ENCODE measurements around the gene THOC1. TPM values are rescaled to one million over a fixed set of nuclear protein-coding genes. Genes with fewer than 3 reads are reported as not detected.

The THOC1 gene
- polyA plus RNA-seq, 1 of the 3 experiments (the other 2 are of a cell fraction): 12.3 TPM

DNA sequence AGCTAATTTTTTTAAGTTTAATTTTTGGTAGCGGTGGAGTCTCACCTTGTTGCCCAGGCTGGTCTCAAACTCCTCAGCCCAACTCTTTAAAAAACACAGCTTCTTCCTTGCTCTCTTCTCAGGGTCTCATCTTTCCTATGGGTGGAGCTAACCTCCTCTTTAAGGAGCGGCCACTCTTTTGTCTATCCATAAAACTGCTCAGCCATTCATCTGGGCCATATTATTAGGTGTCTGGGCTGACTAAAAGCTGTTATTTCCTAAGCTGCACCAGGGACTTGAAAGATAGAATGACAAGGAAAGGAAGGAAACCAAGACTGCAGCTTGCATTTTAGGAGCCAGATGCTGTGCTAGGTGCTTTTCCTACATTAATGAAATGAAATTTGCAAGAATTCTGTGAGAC is 35.8 kb upstream of the THOC1 start:
- WGBS (ENCODE audit: low lambda C conversion rate): 97% methylated on average over 2 of the region's 2 CpGs
- Histone ChIP-seq H3K27me3 (ENCODE audit: insufficient read depth) (no peaks in the 10 kb centered on the region), H3K9me2 (no peaks in the 10 kb centered on the region), H3K27ac (ENCODE audit: low read depth in 2 of 2, low read length in 1 of 2) (no peak overlapping the region), H3F3A (replicated peaks; ENCODE audit: insufficient read depth) (no peaks in the 10 kb centered on the region), H2AFZ (ENCODE audit: low read depth) (no peak overlapping the region), H3K4me2 (no peak overlapping the region), H3K79me2 (ENCODE audit: insufficient read depth) (no peaks in the 10 kb centered on the region), H3K9me3 (no peaks in the 10 kb centered on the region), H3K4me3 (ENCODE audit: low read depth in 2 of 2, low read length in 1 of 2) (no peak overlapping the region), H3K9ac (no peak overlapping the region), H3K4me1 (ENCODE audit: control insufficient read depth in 1 of 2, insufficient read depth in 2 of 2, low read depth in 1 of 2, low read length in 1 of 2) (peaks cover 0 to 10% of the 10 kb centered on the region in 2 experiments; a peak in 1 of 4 replicates), H3K36me3 (replicated peaks in 1 of 2; ENCODE audit: control insufficient read depth in 1 of 2, insufficient read depth in 2 of 2, low read length in 1 of 2) (no peaks in the 10 kb centered on the region), H4K20me1 (ENCODE audit: insufficient read depth) (no peaks in the 10 kb centered on the region)
- no peak for DNase-seq
- TF ChIP-seq EP300 (IDR thresholded peaks at IDR 0.05; ENCODE audit: borderline replicate concordance in 1 of 2, low read depth in 1 of 2, low read length in 1 of 2) (no peak), YY1 (IDR thresholded peaks at IDR 0.05; ENCODE audit: low read depth) (no peak), TEAD4 (IDR thresholded peaks at IDR 0.05; ENCODE audit: borderline replicate concordance, insufficient read depth) (no peak), USF1 (IDR thresholded peaks at IDR 0.05; ENCODE audit: borderline replicate concordance, low read depth) (no peak), RCOR1 (IDR thresholded peaks at IDR 0.05; ENCODE audit: low read length) (no peak), TAF1 (IDR thresholded peaks at IDR 0.05; ENCODE audit: borderline replicate concordance, low read depth, low read length) (no peak)
- TF ChIP-seq, protein P1, sequence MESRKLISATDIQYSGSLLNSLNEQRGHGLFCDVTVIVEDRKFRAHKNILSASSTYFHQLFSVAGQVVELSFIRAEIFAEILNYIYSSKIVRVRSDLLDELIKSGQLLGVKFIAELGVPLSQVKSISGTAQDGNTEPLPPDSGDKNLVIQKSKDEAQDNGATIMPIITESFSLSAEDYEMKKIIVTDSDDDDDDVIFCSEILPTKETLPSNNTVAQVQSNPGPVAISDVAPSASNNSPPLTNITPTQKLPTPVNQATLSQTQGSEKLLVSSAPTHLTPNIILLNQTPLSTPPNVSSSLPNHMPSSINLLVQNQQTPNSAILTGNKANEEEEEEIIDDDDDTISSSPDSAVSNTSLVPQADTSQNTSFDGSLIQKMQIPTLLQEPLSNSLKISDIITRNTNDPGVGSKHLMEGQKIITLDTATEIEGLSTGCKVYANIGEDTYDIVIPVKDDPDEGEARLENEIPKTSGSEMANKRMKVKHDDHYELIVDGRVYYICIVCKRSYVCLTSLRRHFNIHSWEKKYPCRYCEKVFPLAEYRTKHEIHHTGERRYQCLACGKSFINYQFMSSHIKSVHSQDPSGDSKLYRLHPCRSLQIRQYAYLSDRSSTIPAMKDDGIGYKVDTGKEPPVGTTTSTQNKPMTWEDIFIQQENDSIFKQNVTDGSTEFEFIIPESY (IDR thresholded peaks at IDR 0.05; ENCODE audit: borderline replicate concordance, low read depth): no peak
- ChIA-PET POLR2A (no interaction called here), CTCF (interaction anchor here (3.2 kb wide), 1 partner anchor 313 kb away, joined by 10 read pairs; no protein-coding TSS in a partner anchor)

GRCh38 chr18:303011-303410 is 35.2 kb upstream of the THOC1 start:
- no peak overlapping the region for H3K9ac ChIP-seq
- no peak overlapping the region for H3K4me2 ChIP-seq
- H4K20me1 ChIP-seq (ENCODE audit: insufficient read depth): no peaks in the 10 kb centered on the region
- TF ChIP-seq MAX (IDR thresholded peaks at IDR 0.05; ENCODE audit: low read depth): no peak
- no peak for TF ChIP-seq ELF1 (IDR thresholded peaks at IDR 0.05)
- TF ChIP-seq SIN3A (IDR thresholded peaks at IDR 0.05; ENCODE audit: borderline replicate concordance, low read depth, low read length): no peak
- TF ChIP-seq, protein P2, sequence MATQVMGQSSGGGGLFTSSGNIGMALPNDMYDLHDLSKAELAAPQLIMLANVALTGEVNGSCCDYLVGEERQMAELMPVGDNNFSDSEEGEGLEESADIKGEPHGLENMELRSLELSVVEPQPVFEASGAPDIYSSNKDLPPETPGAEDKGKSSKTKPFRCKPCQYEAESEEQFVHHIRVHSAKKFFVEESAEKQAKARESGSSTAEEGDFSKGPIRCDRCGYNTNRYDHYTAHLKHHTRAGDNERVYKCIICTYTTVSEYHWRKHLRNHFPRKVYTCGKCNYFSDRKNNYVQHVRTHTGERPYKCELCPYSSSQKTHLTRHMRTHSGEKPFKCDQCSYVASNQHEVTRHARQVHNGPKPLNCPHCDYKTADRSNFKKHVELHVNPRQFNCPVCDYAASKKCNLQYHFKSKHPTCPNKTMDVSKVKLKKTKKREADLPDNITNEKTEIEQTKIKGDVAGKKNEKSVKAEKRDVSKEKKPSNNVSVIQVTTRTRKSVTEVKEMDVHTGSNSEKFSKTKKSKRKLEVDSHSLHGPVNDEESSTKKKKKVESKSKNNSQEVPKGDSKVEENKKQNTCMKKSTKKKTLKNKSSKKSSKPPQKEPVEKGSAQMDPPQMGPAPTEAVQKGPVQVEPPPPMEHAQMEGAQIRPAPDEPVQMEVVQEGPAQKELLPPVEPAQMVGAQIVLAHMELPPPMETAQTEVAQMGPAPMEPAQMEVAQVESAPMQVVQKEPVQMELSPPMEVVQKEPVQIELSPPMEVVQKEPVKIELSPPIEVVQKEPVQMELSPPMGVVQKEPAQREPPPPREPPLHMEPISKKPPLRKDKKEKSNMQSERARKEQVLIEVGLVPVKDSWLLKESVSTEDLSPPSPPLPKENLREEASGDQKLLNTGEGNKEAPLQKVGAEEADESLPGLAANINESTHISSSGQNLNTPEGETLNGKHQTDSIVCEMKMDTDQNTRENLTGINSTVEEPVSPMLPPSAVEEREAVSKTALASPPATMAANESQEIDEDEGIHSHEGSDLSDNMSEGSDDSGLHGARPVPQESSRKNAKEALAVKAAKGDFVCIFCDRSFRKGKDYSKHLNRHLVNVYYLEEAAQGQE (IDR thresholded peaks at IDR 0.05; ENCODE audit: low read depth, low read length): no peak
- TF ChIP-seq USF2 (IDR thresholded peaks at IDR 0.05; ENCODE audit: borderline replicate concordance, low read depth, low read length): no peak
- no peak for TF ChIP-seq CHD2 (IDR thresholded peaks at IDR 0.05; ENCODE audit: low read length, partially characterized antibody)
- no peak for TF ChIP-seq FOXM1 (IDR thresholded peaks at IDR 0.05; ENCODE audit: low read depth)
- no peak for TF ChIP-seq MEF2A (IDR thresholded peaks at IDR 0.05; ENCODE audit: borderline replicate concordance, low read depth)
- no peaks in the 10 kb centered on the region for H3F3A ChIP-seq (replicated peaks; ENCODE audit: insufficient read depth)
- no peaks in the 10 kb centered on the region for H3K27me3 ChIP-seq (ENCODE audit: insufficient read depth)
- no peaks in the 10 kb centered on the region for H3K79me2 ChIP-seq (ENCODE audit: insufficient read depth)
- peaks cover 0 to 10% of the 10 kb centered on the region in 2 experiments; a peak in 1 of 4 replicates for H3K4me1 ChIP-seq (ENCODE audit: control insufficient read depth in 1 of 2, insufficient read depth in 2 of 2, low read depth in 1 of 2, low read length in 1 of 2)
- no peak overlapping the region for H2AFZ ChIP-seq (ENCODE audit: low read depth)
- no peaks in the 10 kb centered on the region for H3K9me2 ChIP-seq
- H3K27ac ChIP-seq (ENCODE audit: low read depth in 2 of 2, low read length in 1 of 2): no peak overlapping the region
- ChIA-PET POLR2A (no interaction called here), CTCF (interaction anchor here (3.2 kb wide), 1 partner anchor 313 kb away, joined by 10 read pairs; no protein-coding TSS in a partner anchor)
- no peak for DNase-seq
- 47% methylated on average over 1 of the region's 1 CpG for whole genome bisulfite sequencing (ENCODE audit: low lambda C conversion rate)
- no peaks in the 10 kb centered on the region for H3K9me3 ChIP-seq
- H3K4me3 ChIP-seq (ENCODE audit: low read depth in 2 of 2, low read length in 1 of 2): no peak overlapping the region
- H3K36me3 ChIP-seq (replicated peaks in 1 of 2; ENCODE audit: control insufficient read depth in 1 of 2, insufficient read depth in 2 of 2, low read length in 1 of 2): no peaks in the 10 kb centered on the region
